Measurements from ENCODE around the gene CAMK2B. TPM values are rescaled to one million over a fixed set of nuclear protein-coding genes. Genes with fewer than 3 reads are reported as not detected.

Gene CAMK2B
- total and polyA plus RNA-seq, 2 experiments from 2014 or later = 0.37 to 1.7 TPM

GRCh38 chr7:44251881-44252280 is 73.5 kb downstream of the CAMK2B start:
- no peak for DNase-seq (ENCODE audit: low spot score)
- H3K79me2 ChIP-seq = no peaks in the 10 kb centered on the region
- TF ChIP-seq EZH2phosphoT487 (IDR thresholded peaks at IDR 0.05; ENCODE audit: low read depth, severe bottlenecking, unreplicated experiment) (no peak), EZH2 (IDR thresholded peaks at IDR 0.05; ENCODE audit: borderline replicate concordance) (no peak), CTCF (IDR thresholded peaks at IDR 0.05; ENCODE audit: poor library complexity) (no peak)
- H3K4me1 ChIP-seq (ENCODE audit: insufficient read depth) = no peaks in the 10 kb centered on the region
- H3K27me3 ChIP-seq = no peaks in the 10 kb centered on the region
- no peaks in the 10 kb centered on the region for H3K36me3 ChIP-seq (replicated peaks; ENCODE audit: insufficient read depth, low read depth)
- H3K4me2 ChIP-seq = no peak overlapping the region
- no peaks in the 10 kb centered on the region for H4K20me1 ChIP-seq (ENCODE audit: insufficient read depth, poor library complexity, severe bottlenecking)
- no peak overlapping the region for H2AFZ ChIP-seq
- H3K9me2 ChIP-seq (replicated peaks; ENCODE audit: insufficient read depth) = no peaks in the 10 kb centered on the region
- WGBS (ENCODE audit: low lambda C conversion rate, missing lambda C conversion rate) = 92% methylated on average over 12 of the region's 12 CpGs
- H3K27ac ChIP-seq = no peak overlapping the region
- no peaks in the 10 kb centered on the region for H3K9me3 ChIP-seq (ENCODE audit: low read depth)
- H3K4me3 ChIP-seq = no peak overlapping the region

- Histone ChIP-seq H3K4me1 (ENCODE audit: insufficient read depth) (no peaks in the 10 kb centered on the region), H3K79me2 (no peaks in the 10 kb centered on the region), H3K9me2 (replicated peaks; ENCODE audit: insufficient read depth) (no peaks in the 10 kb centered on the region), H3K27me3 (no peaks in the 10 kb centered on the region), H4K20me1 (ENCODE audit: insufficient read depth, poor library complexity, severe bottlenecking) (no peaks in the 10 kb centered on the region), H3K36me3 (replicated peaks; ENCODE audit: insufficient read depth, low read depth) (no peaks in the 10 kb centered on the region), H3K9me3 (ENCODE audit: low read depth) (no peaks in the 10 kb centered on the region), H2AFZ (no peak overlapping the region), H3K4me2 (no peak overlapping the region), H3K4me3 (no peak overlapping the region), H3K27ac (no peak overlapping the region)
- TF ChIP-seq EZH2phosphoT487 (IDR thresholded peaks at IDR 0.05; ENCODE audit: low read depth, severe bottlenecking, unreplicated experiment) = no peak
- TF ChIP-seq EZH2 (IDR thresholded peaks at IDR 0.05; ENCODE audit: borderline replicate concordance) = no peak
- TF ChIP-seq CTCF (IDR thresholded peaks at IDR 0.05; ENCODE audit: poor library complexity) = no peak
- 89% methylated on average over 10 of the region's 10 CpGs for WGBS (ENCODE audit: low lambda C conversion rate, missing lambda C conversion rate)
- DNase-seq (ENCODE audit: low spot score) = no peak
These were observed 74.1 kb downstream of the CAMK2B start for GRCh38 chr7:44251269-44251668.

GRCh38 chr7:44249639-44250234 is 75.7 kb downstream of the CAMK2B start:
- 92% methylated on average over 15 of the region's 15 CpGs for WGBS (ENCODE audit: low lambda C conversion rate, missing lambda C conversion rate)
- H3K79me2 ChIP-seq = no peaks in the 10 kb centered on the region
- no peak overlapping the region for H3K4me2 ChIP-seq
- no peak overlapping the region for H3K4me3 ChIP-seq
- no peaks in the 10 kb centered on the region for H3K36me3 ChIP-seq (replicated peaks; ENCODE audit: insufficient read depth, low read depth)
- H2AFZ ChIP-seq = no peak overlapping the region
- H3K4me1 ChIP-seq (ENCODE audit: insufficient read depth) = no peaks in the 10 kb centered on the region
- no peaks in the 10 kb centered on the region for H3K9me2 ChIP-seq (replicated peaks; ENCODE audit: insufficient read depth)
- no peak overlapping the region for H3K27ac ChIP-seq
- H3K9me3 ChIP-seq (ENCODE audit: low read depth) = no peaks in the 10 kb centered on the region
- H3K27me3 ChIP-seq = no peaks in the 10 kb centered on the region
- no peak for DNase-seq (ENCODE audit: low spot score)
- no peak for TF ChIP-seq EZH2 (IDR thresholded peaks at IDR 0.05; ENCODE audit: borderline replicate concordance)
- TF ChIP-seq EZH2phosphoT487 (IDR thresholded peaks at IDR 0.05; ENCODE audit: low read depth, severe bottlenecking, unreplicated experiment) = no peak
- TF ChIP-seq CTCF (IDR thresholded peaks at IDR 0.05; ENCODE audit: poor library complexity) = no peak
- H4K20me1 ChIP-seq (ENCODE audit: insufficient read depth, poor library complexity, severe bottlenecking) = no peaks in the 10 kb centered on the region

All from hepatocyte (in vitro differentiated cells).